Loucy (cell line): ENCODE measurements around the gene KRTDAP.

ENCODE experiments used
- H2AFZ ChIP-seq: fragments of 200-600 bp; sonication (generic); 2 replicates; pipeline ENCODE4 v1.6.0; 2016; ENCODE audit warnings: antibody characterized with exemption, mild to moderate bottlenecking, low read length, moderate library complexity
- H3F3A ChIP-seq: fragments of 200-600 bp; 2 replicates; pipeline ENCODE4 v1.6.0; 2016; ENCODE audit warnings: antibody characterized with exemption, low read depth, mild to moderate bottlenecking
- H3K27me3 ChIP-seq: fragments of 200-600 bp; sonication (generic); 2 replicates; pipeline ENCODE4 v1.6.1; 2014; ENCODE audit warnings: low read length, mild to moderate bottlenecking; ENCODE audit not compliant: insufficient read depth, poor library complexity, severe bottlenecking
- H3K36me3 ChIP-seq: fragments of 200-600 bp; sonication (generic); 2 replicates; pipeline ENCODE4 v1.6.1; 2016; ENCODE audit warnings: low read length; ENCODE audit not compliant: insufficient read depth
- H3K4me1 ChIP-seq: fragments of 200-600 bp; sonication (generic); 2 replicates; pipeline ENCODE4 v1.5.1; 2014; ENCODE audit warnings: low read length, mild to moderate bottlenecking; ENCODE audit not compliant: insufficient read depth, poor library complexity, severe bottlenecking
- H3K4me2 ChIP-seq: fragments of 200-600 bp; sonication (generic); 2 replicates; pipeline ENCODE4 v1.6.0; 2014; ENCODE audit warnings: antibody characterized with exemption, low read length, low read depth, mild to moderate bottlenecking; ENCODE audit not compliant: poor library complexity, severe bottlenecking
- H3K4me3 ChIP-seq: fragments of 200-600 bp; sonication (generic); 2 replicates; pipeline ENCODE4 v1.5.1; 2014; ENCODE audit warnings: low read length, mild to moderate bottlenecking, mixed read lengths; ENCODE audit not compliant: poor library complexity, severe bottlenecking
- H3K79me2 ChIP-seq: fragments of 200-600 bp; sonication (generic); 2 replicates; pipeline ENCODE4 v1.6.1; 2014; ENCODE audit warnings: low read length; ENCODE audit not compliant: insufficient read depth
- H3K9ac ChIP-seq: fragments of 200-600 bp; sonication (generic); 2 replicates; pipeline ENCODE4 v1.6.0; 2014; ENCODE audit warnings: mild to moderate bottlenecking, low read depth, low read length, moderate library complexity; ENCODE audit not compliant: poor library complexity, severe bottlenecking
- H3K9me2 ChIP-seq: fragments of 200-600 bp; sonication (generic); replicated peaks from 2 replicates; pipeline ENCODE4 v1.6.1; 2016; ENCODE audit warnings: low read depth, low read length, mixed read lengths
- H3K9me3 ChIP-seq: fragments of 200-600 bp; sonication (generic); 2 replicates; pipeline ENCODE4 v1.6.1; 2014; ENCODE audit warnings: mild to moderate bottlenecking, antibody characterized with exemption, low read length, low read depth; ENCODE audit not compliant: insufficient read depth
- H4K20me1 ChIP-seq: fragments of 200-600 bp; sonication (generic); 2 replicates; pipeline ENCODE4 v1.6.0; 2014; ENCODE audit warnings: antibody characterized with exemption, low read length, mild to moderate bottlenecking; ENCODE audit not compliant: insufficient read depth, poor library complexity, severe bottlenecking
- EZH2phosphoT487 ChIP-seq: fragments of 200-600 bp; IDR thresholded peaks from 2 replicates; pipeline ENCODE4 v1.6.1; 2018; ENCODE audit warnings: antibody characterized with exemption, mild to moderate bottlenecking, moderate library complexity, borderline replicate concordance
- TF ChIP-seq, protein P1 (sequence below): fragments of 200-600 bp; sonication (generic); conservative IDR thresholded peaks from 2 replicates; pipeline ENCODE4 v1.5.1; 2014; ENCODE audit warnings: mild to moderate bottlenecking, antibody characterized with exemption, low read length

The KRTDAP gene

GRCh38 chr19:35521124-35521743, 31.0 kb upstream of the KRTDAP start:
- TF ChIP-seq, protein P1, sequence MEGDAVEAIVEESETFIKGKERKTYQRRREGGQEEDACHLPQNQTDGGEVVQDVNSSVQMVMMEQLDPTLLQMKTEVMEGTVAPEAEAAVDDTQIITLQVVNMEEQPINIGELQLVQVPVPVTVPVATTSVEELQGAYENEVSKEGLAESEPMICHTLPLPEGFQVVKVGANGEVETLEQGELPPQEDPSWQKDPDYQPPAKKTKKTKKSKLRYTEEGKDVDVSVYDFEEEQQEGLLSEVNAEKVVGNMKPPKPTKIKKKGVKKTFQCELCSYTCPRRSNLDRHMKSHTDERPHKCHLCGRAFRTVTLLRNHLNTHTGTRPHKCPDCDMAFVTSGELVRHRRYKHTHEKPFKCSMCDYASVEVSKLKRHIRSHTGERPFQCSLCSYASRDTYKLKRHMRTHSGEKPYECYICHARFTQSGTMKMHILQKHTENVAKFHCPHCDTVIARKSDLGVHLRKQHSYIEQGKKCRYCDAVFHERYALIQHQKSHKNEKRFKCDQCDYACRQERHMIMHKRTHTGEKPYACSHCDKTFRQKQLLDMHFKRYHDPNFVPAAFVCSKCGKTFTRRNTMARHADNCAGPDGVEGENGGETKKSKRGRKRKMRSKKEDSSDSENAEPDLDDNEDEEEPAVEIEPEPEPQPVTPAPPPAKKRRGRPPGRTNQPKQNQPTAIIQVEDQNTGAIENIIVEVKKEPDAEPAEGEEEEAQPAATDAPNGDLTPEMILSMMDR = no peak
- TF ChIP-seq EZH2phosphoT487 = no peak
- no peaks in the 10 kb centered on the region for H3K27me3 ChIP-seq
- no peak overlapping the region for H3K9ac ChIP-seq
- no peaks in the 10 kb centered on the region for H3K36me3 ChIP-seq
- H2AFZ ChIP-seq = no peak overlapping the region
- no peaks in the 10 kb centered on the region for H3F3A ChIP-seq
- no peaks in the 10 kb centered on the region for H4K20me1 ChIP-seq
- H3K9me2 ChIP-seq = no peaks in the 10 kb centered on the region
- H3K4me2 ChIP-seq = no peak overlapping the region
- no peak overlapping the region for H3K4me3 ChIP-seq
- H3K9me3 ChIP-seq = no peaks in the 10 kb centered on the region
- no peaks in the 10 kb centered on the region for H3K79me2 ChIP-seq
- H3K4me1 ChIP-seq = no peaks in the 10 kb centered on the region

DNA sequence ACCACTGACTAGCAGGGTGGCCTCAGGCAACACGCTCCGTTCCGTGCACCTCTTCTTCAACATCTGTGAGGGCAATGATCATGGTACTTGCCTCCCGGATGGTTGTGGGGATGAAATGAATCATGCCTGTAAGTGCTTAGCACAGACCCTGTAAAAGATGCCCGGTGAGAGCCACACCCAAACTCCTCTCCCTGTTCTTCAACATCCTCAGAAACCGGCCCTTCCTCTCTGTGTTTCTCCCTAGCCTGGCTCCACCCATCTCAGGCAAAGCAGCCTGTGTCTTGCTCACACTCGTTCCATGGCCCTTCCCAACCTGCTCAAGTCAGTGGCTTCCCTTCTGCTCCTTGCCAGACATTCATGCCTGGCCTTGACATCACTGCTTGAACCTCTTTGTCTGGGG, 29.0 kb upstream of the KRTDAP start:
- Histone ChIP-seq H2AFZ (no peak overlapping the region), H3K79me2 (no peaks in the 10 kb centered on the region), H3K9me3 (no peaks in the 10 kb centered on the region), H3K9ac (no peak overlapping the region), H4K20me1 (no peaks in the 10 kb centered on the region), H3K4me3 (no peak overlapping the region), H3F3A (no peaks in the 10 kb centered on the region), H3K9me2 (no peaks in the 10 kb centered on the region), H3K36me3 (no peaks in the 10 kb centered on the region), H3K4me1 (no peaks in the 10 kb centered on the region), H3K4me2 (no peak overlapping the region), H3K27me3 (no peaks in the 10 kb centered on the region)
- TF ChIP-seq, protein P1 = no peak
- TF ChIP-seq EZH2phosphoT487 = no peak

DNA sequence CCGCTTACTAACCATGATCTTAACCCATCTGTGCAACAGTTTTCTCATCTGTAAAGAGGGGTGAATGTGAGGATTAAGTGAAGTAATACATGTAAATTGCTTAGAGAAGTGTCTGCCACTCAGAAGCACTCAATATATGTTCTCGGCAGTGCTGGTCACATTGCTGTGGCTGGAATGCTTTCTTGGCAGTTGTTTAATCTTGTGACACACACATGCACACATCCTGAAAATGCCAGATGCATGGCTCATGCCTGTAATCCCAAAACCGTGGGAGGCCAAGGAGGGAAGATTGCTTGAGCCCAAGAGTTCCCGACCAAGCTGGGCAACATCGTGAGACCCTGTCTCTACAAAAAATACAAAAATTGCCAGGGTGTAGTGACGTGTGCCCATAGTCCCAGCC, 28.0 kb upstream of the KRTDAP start:
- Histone ChIP-seq H3K4me3 (no peak overlapping the region), H4K20me1 (no peaks in the 10 kb centered on the region), H3K4me1 (no peaks in the 10 kb centered on the region), H3K79me2 (no peaks in the 10 kb centered on the region), H3K4me2 (no peak overlapping the region), H3K9me2 (no peaks in the 10 kb centered on the region), H2AFZ (no peak overlapping the region), H3K27me3 (no peaks in the 10 kb centered on the region), H3K9ac (no peak overlapping the region), H3K9me3 (no peaks in the 10 kb centered on the region), H3F3A (no peaks in the 10 kb centered on the region), H3K36me3 (no peaks in the 10 kb centered on the region)
- no peak for TF ChIP-seq EZH2phosphoT487
- TF ChIP-seq, protein P1 = no peak
